VCaP (cell line): Measurements from ENCODE around the gene SYCE3.

Experiments
- H3K27ac ChIP-seq: fragments of 450-650 bp; 2 replicates; pipeline ENCODE4 v1.5.1; 2017
- TF ChIP-seq, protein P1 (sequence below): fragments of 450-650 bp; conservative IDR thresholded peaks from 2 replicates; pipeline ENCODE4 v1.5.1; 2017; ENCODE audit warnings: mild to moderate bottlenecking, moderate library complexity

Gene SYCE3

DNA sequence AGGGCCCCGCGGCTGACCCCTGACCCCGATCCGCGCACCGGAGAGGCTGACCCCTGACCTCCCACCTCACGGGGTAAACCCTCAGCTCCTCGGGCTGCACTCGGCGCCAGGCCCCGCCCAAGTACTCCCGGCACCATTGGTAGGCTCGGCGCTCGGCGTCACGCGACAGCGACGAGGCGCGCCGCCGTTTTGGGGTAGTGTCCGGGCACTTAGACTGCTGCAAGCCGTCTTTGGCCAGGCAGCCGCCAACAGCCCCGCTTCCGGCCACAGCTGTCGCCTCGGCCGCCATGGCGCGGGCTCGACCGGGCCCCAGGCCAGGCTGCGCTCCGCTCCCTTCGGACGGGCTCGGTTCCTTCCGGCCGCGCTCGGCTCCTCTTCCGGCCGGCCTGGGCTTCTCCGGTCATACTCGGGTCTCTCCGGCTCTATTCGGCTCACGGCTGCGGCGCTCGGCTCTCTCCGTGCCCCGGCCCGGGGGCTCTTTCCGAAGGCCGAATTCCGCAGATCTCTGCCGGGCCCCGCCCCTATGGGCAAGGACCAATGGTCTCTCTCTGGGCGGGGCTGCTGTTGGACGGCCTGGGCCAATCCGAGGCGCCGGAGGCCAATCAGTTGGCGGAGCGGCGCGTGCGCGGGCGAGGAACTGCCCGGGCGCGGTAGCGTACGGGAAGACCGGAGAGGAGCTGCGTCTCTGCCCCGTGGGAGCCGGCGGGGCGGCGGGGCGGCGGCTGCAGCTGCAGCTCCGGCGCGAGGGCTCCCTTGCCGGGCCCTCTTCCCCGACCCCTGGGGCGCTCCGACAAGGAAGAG lies 20.0 kb upstream of the SYCE3 start, which contains the start of gene CHKB:
TSS of gene CHKB (minus strand) at position 357 of the 801 bp plus-strand sequence. CDS start at position 289, 68 bp downstream.
- H3K27ac ChIP-seq: peak within 1 kb of the TSS; percentile 89
- TF ChIP-seq, protein P1, sequence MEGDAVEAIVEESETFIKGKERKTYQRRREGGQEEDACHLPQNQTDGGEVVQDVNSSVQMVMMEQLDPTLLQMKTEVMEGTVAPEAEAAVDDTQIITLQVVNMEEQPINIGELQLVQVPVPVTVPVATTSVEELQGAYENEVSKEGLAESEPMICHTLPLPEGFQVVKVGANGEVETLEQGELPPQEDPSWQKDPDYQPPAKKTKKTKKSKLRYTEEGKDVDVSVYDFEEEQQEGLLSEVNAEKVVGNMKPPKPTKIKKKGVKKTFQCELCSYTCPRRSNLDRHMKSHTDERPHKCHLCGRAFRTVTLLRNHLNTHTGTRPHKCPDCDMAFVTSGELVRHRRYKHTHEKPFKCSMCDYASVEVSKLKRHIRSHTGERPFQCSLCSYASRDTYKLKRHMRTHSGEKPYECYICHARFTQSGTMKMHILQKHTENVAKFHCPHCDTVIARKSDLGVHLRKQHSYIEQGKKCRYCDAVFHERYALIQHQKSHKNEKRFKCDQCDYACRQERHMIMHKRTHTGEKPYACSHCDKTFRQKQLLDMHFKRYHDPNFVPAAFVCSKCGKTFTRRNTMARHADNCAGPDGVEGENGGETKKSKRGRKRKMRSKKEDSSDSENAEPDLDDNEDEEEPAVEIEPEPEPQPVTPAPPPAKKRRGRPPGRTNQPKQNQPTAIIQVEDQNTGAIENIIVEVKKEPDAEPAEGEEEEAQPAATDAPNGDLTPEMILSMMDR: no peak

DNA sequence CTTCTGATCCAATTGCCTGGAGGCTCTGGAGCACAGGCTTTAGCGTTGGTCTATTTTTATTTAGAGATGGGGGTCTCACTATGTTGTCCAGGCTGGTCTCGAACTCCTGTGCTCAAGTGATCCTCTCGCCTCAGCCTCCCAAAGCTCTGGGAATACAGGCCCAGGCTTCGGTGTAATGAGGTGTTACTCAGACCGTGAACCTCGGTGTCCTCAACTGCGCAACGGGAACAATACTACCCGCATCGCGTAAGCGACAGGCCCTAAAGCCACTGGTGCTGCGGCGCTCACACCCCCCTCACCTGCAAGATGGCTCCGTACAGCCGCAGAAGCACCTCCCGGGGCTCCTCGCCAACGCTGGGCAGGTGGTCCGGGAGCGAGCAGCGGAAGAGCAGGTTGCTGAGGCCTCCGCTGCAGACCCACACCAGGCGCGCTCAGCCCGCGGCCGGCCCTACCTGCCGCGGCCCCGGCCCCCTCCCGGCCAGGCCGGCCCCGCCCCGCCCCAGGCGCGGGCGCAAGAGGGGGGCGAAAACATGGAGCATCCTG lies 19.3 kb upstream of the SYCE3 start:
- TF ChIP-seq, protein P1: no peak
- H3K27ac ChIP-seq: peak overlapping the region; percentile 89

DNA sequence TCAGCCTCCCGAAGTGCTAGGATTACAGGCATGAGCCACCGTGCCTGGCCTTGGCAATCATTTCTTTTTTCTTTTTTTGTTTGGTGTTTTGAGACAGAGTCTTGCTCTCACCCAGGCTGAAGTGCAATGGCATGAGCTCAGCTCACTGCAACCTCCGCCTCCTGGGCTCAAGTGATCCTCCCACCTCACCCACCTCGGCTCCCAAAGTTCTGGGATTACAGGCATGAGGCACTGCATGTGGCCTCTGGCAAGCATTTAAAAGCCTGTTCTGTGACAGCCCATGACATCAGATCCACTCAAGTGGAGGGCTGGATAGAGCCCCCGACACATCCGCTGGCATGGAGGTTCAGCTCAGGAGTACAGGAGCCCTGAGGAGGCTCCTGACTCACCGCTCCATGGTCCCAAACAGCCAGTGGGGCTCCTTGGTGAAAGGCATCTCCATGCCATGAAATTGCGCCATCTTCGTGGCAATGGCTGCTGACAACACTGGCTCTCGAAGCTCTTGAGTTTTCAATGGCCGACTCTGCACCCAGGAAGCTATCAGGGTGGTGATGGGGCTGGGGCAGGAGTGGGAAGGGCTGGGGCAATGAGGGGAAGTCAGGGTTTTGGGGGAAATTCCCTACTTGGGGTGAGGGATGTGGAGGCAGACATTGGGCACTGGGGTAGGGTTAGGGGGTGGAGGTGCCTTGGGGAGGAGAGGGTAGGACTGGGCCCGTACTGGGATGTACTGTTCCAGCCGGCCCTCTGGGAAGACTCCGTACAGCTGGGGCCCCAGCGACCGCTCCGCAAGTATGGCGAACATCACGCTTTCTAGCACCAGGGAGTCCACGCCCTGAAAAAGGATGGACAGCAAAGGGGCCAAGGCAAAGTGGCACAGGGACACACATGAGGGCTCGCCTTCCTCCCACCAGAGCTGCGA lies 18.6 kb upstream of the SYCE3 start:
- peak overlapping the region; percentile 89 for H3K27ac ChIP-seq
- TF ChIP-seq, protein P1: no peak

DNA sequence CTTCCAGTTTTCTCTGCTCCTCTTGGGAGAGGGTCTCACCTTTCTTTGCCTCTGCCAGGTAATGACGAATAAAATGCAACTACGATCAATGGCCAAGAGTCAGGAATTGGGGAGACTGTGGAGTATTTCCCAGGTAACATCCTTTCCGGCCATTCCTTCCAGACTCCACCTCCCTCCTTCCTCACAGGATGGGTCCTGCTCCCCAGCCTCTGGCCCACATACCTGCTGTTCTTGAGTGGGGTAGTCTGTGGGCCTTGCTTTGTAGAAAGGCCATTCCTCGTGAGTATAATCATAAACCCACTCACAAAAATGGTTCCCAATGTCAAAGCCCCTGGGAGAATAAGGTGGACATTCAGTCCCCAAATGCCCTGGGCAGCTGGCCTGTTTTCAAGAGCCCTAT lies 17.0 kb upstream of the SYCE3 start:
- TF ChIP-seq, protein P1: no peak
- no peak overlapping the region for H3K27ac ChIP-seq

DNA sequence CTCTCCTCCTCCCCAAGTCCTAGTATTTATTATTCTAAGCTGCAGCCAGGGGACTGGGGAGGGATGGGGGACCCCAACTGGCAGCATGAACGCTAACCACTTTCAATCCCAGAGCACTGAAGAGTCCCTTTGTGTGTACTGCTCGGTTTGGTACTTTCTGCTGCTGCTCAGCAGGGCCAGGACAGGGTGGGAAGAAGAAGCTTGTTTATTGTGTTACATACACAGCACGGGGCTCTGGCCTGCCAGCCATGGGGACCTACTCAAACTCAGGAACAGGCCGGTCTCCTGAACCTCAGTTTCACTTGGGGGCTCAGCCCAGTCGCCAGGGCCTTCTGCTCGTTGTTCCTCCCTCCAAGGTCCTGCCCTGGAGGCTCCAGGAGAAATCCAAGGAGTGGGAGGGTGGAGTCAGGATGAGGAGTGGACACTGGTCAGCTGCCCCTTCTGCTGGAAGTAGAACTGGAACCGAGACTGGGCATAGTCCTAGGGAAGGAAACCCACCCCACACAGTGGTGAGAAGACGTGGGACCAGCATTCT lies 16.1 kb upstream of the SYCE3 start:
- TF ChIP-seq, protein P1: no peak
- H3K27ac ChIP-seq: no peak overlapping the region

DNA sequence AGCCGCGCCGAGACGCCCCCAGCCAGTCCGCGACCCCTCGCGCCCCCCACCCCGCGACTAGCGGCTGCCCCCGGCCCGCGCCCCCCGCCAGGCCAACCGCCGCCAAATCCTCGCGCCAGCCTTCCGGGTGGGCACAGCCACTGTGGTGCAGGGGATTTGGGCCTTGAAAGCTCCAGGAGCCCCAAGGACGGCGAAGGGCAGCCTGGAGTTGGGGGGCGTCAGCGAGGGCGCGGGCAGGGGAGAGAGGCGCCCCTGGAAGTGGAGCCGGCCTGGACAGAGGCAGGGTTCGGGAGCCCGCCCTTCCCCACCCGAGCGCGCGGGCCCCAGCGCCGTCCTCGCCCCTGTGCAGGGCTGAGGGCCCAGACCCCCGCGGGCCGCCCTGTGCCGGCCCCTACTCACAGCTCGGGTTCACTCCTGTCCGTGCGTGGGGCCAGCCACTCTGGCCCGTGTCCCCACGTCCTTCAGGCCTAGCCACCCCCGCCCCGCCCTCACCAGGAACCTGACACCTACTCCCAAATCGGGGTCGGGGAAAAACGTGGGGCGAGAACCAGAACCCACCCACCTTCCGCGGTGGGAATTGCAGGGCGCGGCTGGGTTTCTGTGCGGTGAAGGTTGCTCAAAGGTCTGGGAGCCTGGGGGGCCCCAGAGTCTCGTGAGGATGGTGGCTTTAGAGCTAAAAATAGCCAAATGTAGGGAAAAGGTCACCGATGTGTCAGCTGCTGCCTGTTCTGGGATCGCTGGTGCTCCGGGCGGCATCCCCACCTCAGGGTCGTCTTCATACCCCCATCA lies 15.5 kb upstream of the SYCE3 start, which contains the start of gene CPT1B:
TSS of gene CPT1B (minus strand) at position 441 of the 789 bp plus-strand sequence. CDS start 512 bp downstream, outside the sequence.
- no peak within 1 kb of the TSS for H3K27ac ChIP-seq
- TF ChIP-seq, protein P1: no peak
